DND-41 (cell line): ENCODE results near the gene EPDR1.

Experiments
- ATAC-seq: fragments of 200-7000 bp; cut with Tn5 transposase; 3 replicates; pipeline ENCODE4 v1.9.1; 2021; ENCODE audit warnings: low read depth; ENCODE audit not compliant: insufficient read depth
- DNase-seq: peaks from one replicate; pipeline ENCODE4 v3.0.0-alpha.2; 2020
- H2AFZ ChIP-seq: 2 replicates; pipeline ENCODE4 v1.6.0; 2012; ENCODE audit warnings: low read depth, low read length
- H3K27ac ChIP-seq: 2 replicates; pipeline ENCODE4 v1.5.1; 2012; ENCODE audit warnings: low read length, inconsistent platforms
- H3K27me3 ChIP-seq: fragments of 200-600 bp; sonication (generic); 2 replicates; pipeline ENCODE4 v1.6.0; 2012; ENCODE audit warnings: low read length, mild to moderate bottlenecking, inconsistent platforms; ENCODE audit not compliant: insufficient read depth, poor library complexity
- H3K36me3 ChIP-seq: 2 replicates; pipeline ENCODE4 v1.5.1; 2012; ENCODE audit warnings: low read length, inconsistent platforms; ENCODE audit not compliant: insufficient read depth
- H3K4me1 ChIP-seq: 2 replicates; pipeline ENCODE4 v1.5.1; 2012; ENCODE audit warnings: mild to moderate bottlenecking, low read length; ENCODE audit not compliant: insufficient read depth
- H3K4me2 ChIP-seq: 2 replicates; pipeline ENCODE4 v1.6.0; 2012; ENCODE audit warnings: mild to moderate bottlenecking, moderate library complexity, low read length, inconsistent platforms; ENCODE audit not compliant: insufficient read depth
- H3K4me3 ChIP-seq, 2 experiments: fragments of 200-600 bp in 1 of 2; shearing (Covaris generic) in 1 of 2; 2 replicates each; pipeline ENCODE4 v1.5.1; 2012 to 2016; ENCODE audit warnings: inconsistent platforms in 2 of 2, low read length in 2 of 2, mild to moderate bottlenecking in 2 of 2, low read depth in 1 of 2, moderate library complexity in 1 of 2
- H3K79me2 ChIP-seq: 2 replicates; pipeline ENCODE4 v1.6.0; 2012; ENCODE audit warnings: low read length, inconsistent platforms; ENCODE audit not compliant: insufficient read depth
- H3K9ac ChIP-seq: 2 replicates; pipeline ENCODE4 v1.6.0; 2012; ENCODE audit warnings: low read depth, mild to moderate bottlenecking, inconsistent platforms, low read length, moderate library complexity
- H3K9me3 ChIP-seq: 2 replicates; pipeline ENCODE4 v1.5.1; 2012; ENCODE audit warnings: low read length, moderate library complexity, mild to moderate bottlenecking, inconsistent platforms; ENCODE audit not compliant: insufficient read depth, severe bottlenecking
- H4K20me1 ChIP-seq: 2 replicates; pipeline ENCODE4 v1.6.0; 2012; ENCODE audit warnings: low read length; ENCODE audit not compliant: insufficient read depth
- EZH2 ChIP-seq: IDR thresholded peaks from 3 replicates; pipeline ENCODE4 v1.6.1; 2012; ENCODE audit warnings: borderline replicate concordance, low read depth, mild to moderate bottlenecking, moderate library complexity, low read length, inconsistent platforms; ENCODE audit not compliant: severe bottlenecking
- TF ChIP-seq, protein P1 (sequence below): IDR thresholded peaks from 2 replicates; pipeline ENCODE4 v1.5.1; 2012; ENCODE audit warnings: borderline replicate concordance, low read length, moderate library complexity, mild to moderate bottlenecking; ENCODE audit not compliant: poor library complexity, severe bottlenecking; ENCODE audit errors: extremely low read depth

EPDR1 gene

GRCh38 chr7:37894671-37895070 lies 25.8 kb upstream of the EPDR1 start:
- Histone ChIP-seq H3K79me2 (no peaks in the 10 kb centered on the region), H3K27ac (no peak overlapping the region), H3K4me3 (no peak overlapping the region), H3K9me3 (no peaks in the 10 kb centered on the region), H2AFZ (no peak overlapping the region), H3K9ac (no peak overlapping the region), H3K4me2 (no peak overlapping the region), H3K4me1 (no peaks in the 10 kb centered on the region), H3K27me3 (peaks cover 6% of the 10 kb centered on the region), H4K20me1 (no peaks in the 10 kb centered on the region), H3K36me3 (no peaks in the 10 kb centered on the region)
- TF ChIP-seq, protein P1, sequence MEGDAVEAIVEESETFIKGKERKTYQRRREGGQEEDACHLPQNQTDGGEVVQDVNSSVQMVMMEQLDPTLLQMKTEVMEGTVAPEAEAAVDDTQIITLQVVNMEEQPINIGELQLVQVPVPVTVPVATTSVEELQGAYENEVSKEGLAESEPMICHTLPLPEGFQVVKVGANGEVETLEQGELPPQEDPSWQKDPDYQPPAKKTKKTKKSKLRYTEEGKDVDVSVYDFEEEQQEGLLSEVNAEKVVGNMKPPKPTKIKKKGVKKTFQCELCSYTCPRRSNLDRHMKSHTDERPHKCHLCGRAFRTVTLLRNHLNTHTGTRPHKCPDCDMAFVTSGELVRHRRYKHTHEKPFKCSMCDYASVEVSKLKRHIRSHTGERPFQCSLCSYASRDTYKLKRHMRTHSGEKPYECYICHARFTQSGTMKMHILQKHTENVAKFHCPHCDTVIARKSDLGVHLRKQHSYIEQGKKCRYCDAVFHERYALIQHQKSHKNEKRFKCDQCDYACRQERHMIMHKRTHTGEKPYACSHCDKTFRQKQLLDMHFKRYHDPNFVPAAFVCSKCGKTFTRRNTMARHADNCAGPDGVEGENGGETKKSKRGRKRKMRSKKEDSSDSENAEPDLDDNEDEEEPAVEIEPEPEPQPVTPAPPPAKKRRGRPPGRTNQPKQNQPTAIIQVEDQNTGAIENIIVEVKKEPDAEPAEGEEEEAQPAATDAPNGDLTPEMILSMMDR: no peak
- TF ChIP-seq EZH2: no peak
- ATAC-seq (no peak), DNase-seq (no peak)

DNA sequence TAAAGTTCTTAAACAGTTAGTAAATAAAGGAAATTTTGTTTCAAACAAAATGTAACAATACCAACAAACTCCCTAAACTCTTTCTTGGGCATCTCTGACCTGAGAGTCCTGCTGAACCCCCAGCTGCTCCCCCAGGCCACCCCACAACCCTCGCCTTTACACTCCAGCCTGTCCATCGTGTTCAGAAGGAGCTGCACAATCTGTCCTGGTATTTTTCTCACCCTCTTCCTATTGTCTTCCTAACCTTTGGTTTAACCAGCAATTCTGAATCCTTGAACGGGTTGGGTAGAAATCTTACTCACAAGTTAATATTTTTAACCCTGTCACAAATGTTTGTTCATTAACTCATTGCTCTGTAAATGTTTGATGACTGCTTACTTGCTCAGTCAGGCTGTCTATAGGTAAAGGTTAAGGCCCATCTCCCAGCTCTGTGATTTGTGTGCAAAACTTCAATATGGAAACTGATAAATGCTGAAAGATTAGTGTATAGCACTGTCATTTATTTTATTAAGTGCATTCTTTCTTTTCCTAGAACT lies 20.7 kb upstream of the EPDR1 start:
- TF ChIP-seq, protein P1: no peak
- TF ChIP-seq EZH2: no peak
- Histone ChIP-seq H3K4me1 (no peaks in the 10 kb centered on the region), H3K36me3 (no peaks in the 10 kb centered on the region), H3K27ac (no peak overlapping the region), H3K4me2 (no peak overlapping the region), H3K4me3 (no peak overlapping the region), H4K20me1 (no peaks in the 10 kb centered on the region), H3K9ac (no peak overlapping the region), H3K27me3 (peaks cover 11% of the 10 kb centered on the region), H3K9me3 (no peaks in the 10 kb centered on the region), H3K79me2 (no peaks in the 10 kb centered on the region), H2AFZ (no peak overlapping the region)
- DNase-seq (no peak), ATAC-seq (no peak)

- Histone ChIP-seq H3K36me3 (no peaks in the 10 kb centered on the region), H3K27ac (no peak overlapping the region), H3K27me3 (peaks cover 12% of the 10 kb centered on the region), H2AFZ (no peak overlapping the region), H3K4me1 (no peaks in the 10 kb centered on the region), H4K20me1 (no peaks in the 10 kb centered on the region), H3K9ac (no peak overlapping the region), H3K4me3 (no peak overlapping the region), H3K79me2 (no peaks in the 10 kb centered on the region), H3K4me2 (no peak overlapping the region), H3K9me3 (no peaks in the 10 kb centered on the region)
- peak; percentile 76 for ATAC-seq
- DNase-seq: no peak
- TF ChIP-seq EZH2: no peak
- TF ChIP-seq, protein P1: peak; percentile 71
Observed at GRCh38 chr7:37901236-37901827, 19.1 kb upstream of the EPDR1 start.
